TTC549 (cell line): ENCODE measurements around the gene SLC22A13.
"Not testable (repeated sequence)": the region's sequence is repeated elsewhere in the genome, so short reads cannot be mapped to it uniquely, and the experiment has no call there.

ENCODE experiments used
- FAIRE-seq: peaks from 2 replicates; lab custom pipeline; 2012; peaks lifted over from hg19 to GRCh38; lab: Jason Lieb, UNC

SLC22A13 gene

DNA sequence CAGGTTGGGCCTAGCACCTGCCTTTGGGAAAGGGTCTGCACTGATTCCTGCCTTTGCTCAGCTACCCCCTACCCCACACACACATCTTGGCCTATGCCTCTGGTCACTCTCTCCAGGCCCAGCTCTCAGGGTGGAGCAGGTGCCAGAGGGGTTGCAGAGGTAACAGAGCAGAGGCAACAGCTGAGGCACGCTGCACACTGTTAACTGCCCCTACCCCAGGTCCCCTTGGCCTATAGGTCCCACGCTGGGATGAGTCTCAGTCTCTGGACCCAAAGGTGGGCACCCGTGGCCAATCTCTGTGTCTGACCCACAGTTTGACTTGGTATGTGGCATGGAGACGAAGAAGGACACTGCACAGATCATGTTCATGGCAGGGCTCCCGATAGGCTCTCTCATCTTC is 41.3 kb downstream of the SLC22A13 start:
- no peak for FAIRE-seq

- FAIRE-seq: no peak
These were observed 42.0 kb downstream of the SLC22A13 start for GRCh38 chr3:38307599-38307998.

DNA sequence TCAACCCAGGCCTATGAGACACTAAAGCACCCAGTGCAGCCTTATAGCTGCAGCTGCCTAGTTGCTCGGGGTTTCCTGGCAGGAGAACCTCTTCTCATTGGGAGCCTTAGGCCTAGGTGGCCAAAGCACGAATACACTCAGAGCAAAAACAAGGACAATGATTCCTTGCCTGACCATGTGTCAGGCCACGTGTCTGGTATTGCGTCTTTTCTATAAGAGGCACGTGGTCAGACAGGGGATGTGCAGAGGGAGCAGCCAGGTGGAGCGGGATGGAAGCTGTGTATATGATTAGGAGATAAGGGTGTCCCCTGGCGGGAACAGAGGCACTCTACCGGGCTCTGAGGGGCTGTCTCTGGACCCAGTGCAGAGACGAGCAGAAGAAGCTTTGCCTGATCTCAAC is 42.8 kb downstream of the SLC22A13 start:
- FAIRE-seq: no peak

- no peak for FAIRE-seq
These were observed 45.9 kb downstream of the SLC22A13 start for GRCh38 chr3:38311476-38311875.

- no peak for FAIRE-seq
These were observed 46.3 kb downstream of the SLC22A13 start for GRCh38 chr3:38311941-38312340.

DNA sequence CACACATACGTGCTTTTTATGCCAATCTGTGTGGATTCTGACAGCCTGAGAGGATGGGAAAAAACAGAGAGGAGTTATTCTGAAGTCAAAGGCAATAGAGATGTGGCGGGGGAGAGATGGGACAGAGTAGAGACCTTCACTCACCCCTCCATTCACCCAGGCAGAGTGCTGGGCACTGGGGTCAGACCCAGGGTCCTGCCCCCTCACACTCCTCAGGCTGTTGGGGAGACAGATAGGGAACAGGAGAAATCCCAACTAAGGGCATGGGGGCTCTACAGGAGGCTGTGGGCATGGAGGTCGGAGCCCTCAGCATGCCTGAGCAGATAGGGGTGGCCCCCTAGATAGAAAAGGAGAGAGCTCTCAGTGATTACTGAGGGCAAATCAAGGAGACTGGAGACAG is 46.7 kb downstream of the SLC22A13 start:
- no peak for FAIRE-seq

- FAIRE-seq: no peak
These were observed 47.7 kb downstream of the SLC22A13 start for GRCh38 chr3:38313263-38313662.

- FAIRE-seq: no peak
These were observed 48.1 kb downstream of the SLC22A13 start for GRCh38 chr3:38313695-38314094.

GRCh38 chr3:38314112-38314763 is 48.6 kb downstream of the SLC22A13 start:
- no peak for FAIRE-seq

- FAIRE-seq: no peak
These were observed 49.3 kb downstream of the SLC22A13 start for GRCh38 chr3:38314764-38315487.

- no peak for FAIRE-seq
These were observed 50.0 kb downstream of the SLC22A13 start for GRCh38 chr3:38315488-38316230.

DNA sequence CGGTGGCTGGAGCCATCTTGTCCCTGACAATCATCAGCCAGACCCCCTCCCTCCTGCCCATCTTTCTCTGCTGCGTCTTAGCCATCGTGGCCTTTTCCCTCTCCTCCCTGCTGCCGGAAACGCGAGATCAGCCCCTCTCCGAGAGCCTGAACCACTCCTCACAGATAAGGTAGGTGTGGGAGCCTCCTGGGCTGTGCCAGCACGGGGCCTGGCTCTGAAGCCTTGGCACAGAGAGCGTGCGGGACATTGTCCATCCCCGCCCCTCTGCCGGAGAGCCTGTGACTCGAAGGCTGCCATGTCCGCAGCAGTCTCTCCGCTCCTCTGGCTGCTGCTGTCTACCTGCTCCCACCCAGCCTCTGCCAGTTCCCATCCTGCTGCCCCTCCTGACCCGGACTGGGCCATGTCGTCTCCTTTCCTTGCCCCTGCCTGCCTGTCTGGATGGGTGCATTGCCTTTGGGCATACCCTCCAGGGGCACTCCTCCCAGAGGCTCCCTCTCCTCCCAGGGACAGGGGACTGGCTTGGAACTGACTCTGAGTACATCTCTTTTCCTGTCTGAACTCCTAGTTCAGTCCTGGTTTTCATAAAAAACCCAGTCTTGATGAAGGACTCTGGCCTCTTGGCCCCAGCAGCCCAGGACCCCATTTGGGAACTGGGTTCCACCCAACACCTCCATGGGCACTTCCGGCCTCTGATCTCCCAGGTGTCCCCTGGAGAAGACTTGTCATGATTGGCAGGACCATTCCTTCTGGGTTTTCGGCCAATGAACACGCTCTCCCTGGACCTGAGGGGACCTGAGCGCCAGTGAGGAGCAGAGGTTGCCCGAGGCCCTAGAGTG is 51.0 kb downstream of the SLC22A13 start:
- no peak for FAIRE-seq

DNA sequence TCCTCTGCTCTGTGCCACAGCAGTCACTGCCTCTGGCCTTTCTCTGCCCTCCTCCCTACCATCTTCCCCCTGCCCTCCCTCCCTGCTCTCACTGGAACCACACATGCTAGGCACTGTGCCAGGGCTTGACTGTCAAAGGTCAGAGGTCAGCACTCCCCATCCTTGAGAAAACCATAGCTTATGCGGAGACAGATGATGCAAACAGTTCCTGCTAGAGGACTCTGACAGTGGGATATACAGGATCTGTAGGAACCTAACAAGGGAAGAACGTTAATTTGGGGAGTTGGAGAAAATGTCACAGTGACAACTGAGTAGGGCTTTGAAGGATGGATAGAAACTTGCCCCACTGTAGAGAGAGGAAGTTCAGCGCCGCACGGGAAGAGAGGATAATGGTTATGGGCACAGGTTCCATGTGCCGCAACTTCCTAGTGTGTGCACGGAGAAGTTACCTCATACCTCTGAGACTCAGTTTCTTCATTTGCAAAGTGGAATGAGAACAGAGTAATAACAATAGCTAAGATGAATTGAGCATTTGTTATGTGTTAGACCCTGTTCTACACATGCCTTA is 51.7 kb downstream of the SLC22A13 start:
- FAIRE-seq: no peak

GRCh38 chr3:38318766-38319671 is 53.4 kb downstream of the SLC22A13 start:
- FAIRE-seq: no peak

GRCh38 chr3:38320638-38321037 is 55.0 kb downstream of the SLC22A13 start:
- FAIRE-seq: not testable (repeated sequence)

GRCh38 chr3:38323060-38323459 is 57.4 kb downstream of the SLC22A13 start:
- no peak for FAIRE-seq

- no peak for FAIRE-seq
These were observed 59.6 kb downstream of the SLC22A13 start for GRCh38 chr3:38325256-38325655.

DNA sequence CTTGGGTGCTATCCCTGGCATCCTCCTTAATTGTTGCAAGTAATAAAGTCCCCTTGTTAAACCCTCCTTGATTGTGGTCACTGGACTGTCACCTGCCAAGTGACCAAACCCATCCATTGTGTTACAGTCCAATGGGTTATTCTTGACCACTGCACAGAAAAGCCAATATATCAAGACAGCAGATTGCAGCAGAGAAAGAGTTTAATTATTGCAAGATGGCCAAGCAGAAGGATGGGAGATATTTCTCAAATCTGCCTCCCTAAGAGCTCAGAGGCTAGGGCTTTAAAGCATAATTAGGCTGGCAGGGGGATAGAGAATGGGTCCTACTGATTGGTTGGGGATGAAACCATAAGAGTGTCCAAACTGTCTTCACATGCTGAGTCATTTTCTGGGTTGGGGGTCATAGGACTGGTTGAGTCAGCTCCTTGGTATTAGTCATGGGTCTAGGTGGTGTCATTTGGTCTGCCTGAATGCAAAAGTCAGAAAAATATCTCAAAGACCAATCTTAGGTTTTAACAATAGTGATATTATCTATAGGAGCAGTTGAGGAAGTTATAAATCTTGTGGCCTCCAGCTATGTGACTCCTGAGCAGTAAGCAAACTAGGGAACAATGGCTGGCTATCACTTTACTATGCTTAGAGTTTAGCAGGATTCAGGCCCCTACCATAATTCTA is 61.9 kb downstream of the SLC22A13 start:
- FAIRE-seq: no peak
